Measurements from ENCODE around the gene ESR1. TPM values are rescaled to one million over a fixed set of nuclear protein-coding genes. Genes with fewer than 3 reads are reported as not detected.

The ESR1 gene
- polyA plus RNA-seq, 1 of the 3 experiments (the other 2 are of a cell fraction), result under 0.01 TPM

- Histone ChIP-seq H3K27ac (ENCODE audit: low read depth in 2 of 2, low read length in 1 of 2) (no peak overlapping the region), H2AFZ (ENCODE audit: low read depth) (no peak overlapping the region), H3K4me1 (ENCODE audit: control insufficient read depth in 1 of 2, insufficient read depth in 2 of 2, low read depth in 1 of 2, low read length in 1 of 2) (no peaks in the 10 kb centered on the region; a peak in 1 of 4 replicates), H3K9ac (no peak overlapping the region), H3K27me3 (ENCODE audit: insufficient read depth) (no peaks in the 10 kb centered on the region), H3F3A (replicated peaks; ENCODE audit: insufficient read depth) (peaks cover 3% of the 10 kb centered on the region), H3K4me3 (ENCODE audit: low read depth in 2 of 2, low read length in 1 of 2) (no peak overlapping the region), H3K36me3 (replicated peaks in 1 of 2; ENCODE audit: control insufficient read depth in 1 of 2, insufficient read depth in 2 of 2, low read length in 1 of 2) (peaks cover 18 to 42% of the 10 kb centered on the region in 2 experiments), H4K20me1 (ENCODE audit: insufficient read depth) (no peaks in the 10 kb centered on the region), H3K9me3 (no peaks in the 10 kb centered on the region), H3K9me2 (no peaks in the 10 kb centered on the region), H3K4me2 (no peak overlapping the region), H3K79me2 (ENCODE audit: insufficient read depth) (no peaks in the 10 kb centered on the region)
- no peak for DNase-seq
- CTCF ChIA-PET, result interaction anchor here (0.6 kb wide), 1 partner anchor 440 kb away, joined by 3 read pairs; no protein-coding TSS in a partner anchor
- WGBS (ENCODE audit: low lambda C conversion rate), result 93% methylated on average over 3 of the region's 3 CpGs
- TF ChIP-seq TEAD4 (IDR thresholded peaks at IDR 0.05; ENCODE audit: borderline replicate concordance, insufficient read depth) (no peak), POLR2AphosphoS5 (IDR thresholded peaks at IDR 0.05; ENCODE audit: low read depth, low read length) (no peak), NRF1 (IDR thresholded peaks at IDR 0.05; ENCODE audit: low read depth, low read length) (no peak), ELF1 (IDR thresholded peaks at IDR 0.05) (no peak), TAF1 (IDR thresholded peaks at IDR 0.05; ENCODE audit: borderline replicate concordance, low read depth, low read length) (no peak), CHD2 (IDR thresholded peaks at IDR 0.05; ENCODE audit: low read length, partially characterized antibody) (no peak), SMC3 (IDR thresholded peaks at IDR 0.05; ENCODE audit: low read depth, low read length) (no peak), GABPA (IDR thresholded peaks at IDR 0.05; ENCODE audit: low read depth) (no peak), FOXM1 (IDR thresholded peaks at IDR 0.05; ENCODE audit: low read depth) (no peak), RXRA (IDR thresholded peaks at IDR 0.05; ENCODE audit: borderline replicate concordance, low read depth) (no peak), RAD21 (IDR thresholded peaks at IDR 0.05; ENCODE audit: low read length) (no peak), MEF2A (IDR thresholded peaks at IDR 0.05; ENCODE audit: borderline replicate concordance, low read depth) (no peak), USF2 (IDR thresholded peaks at IDR 0.05; ENCODE audit: borderline replicate concordance, low read depth, low read length) (no peak), FOSL2 (IDR thresholded peaks at IDR 0.05; ENCODE audit: borderline replicate concordance, low read depth) (no peak), RFX5 (IDR thresholded peaks at IDR 0.05; ENCODE audit: low read length) (no peak)
- TF ChIP-seq, protein P1, sequence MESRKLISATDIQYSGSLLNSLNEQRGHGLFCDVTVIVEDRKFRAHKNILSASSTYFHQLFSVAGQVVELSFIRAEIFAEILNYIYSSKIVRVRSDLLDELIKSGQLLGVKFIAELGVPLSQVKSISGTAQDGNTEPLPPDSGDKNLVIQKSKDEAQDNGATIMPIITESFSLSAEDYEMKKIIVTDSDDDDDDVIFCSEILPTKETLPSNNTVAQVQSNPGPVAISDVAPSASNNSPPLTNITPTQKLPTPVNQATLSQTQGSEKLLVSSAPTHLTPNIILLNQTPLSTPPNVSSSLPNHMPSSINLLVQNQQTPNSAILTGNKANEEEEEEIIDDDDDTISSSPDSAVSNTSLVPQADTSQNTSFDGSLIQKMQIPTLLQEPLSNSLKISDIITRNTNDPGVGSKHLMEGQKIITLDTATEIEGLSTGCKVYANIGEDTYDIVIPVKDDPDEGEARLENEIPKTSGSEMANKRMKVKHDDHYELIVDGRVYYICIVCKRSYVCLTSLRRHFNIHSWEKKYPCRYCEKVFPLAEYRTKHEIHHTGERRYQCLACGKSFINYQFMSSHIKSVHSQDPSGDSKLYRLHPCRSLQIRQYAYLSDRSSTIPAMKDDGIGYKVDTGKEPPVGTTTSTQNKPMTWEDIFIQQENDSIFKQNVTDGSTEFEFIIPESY (IDR thresholded peaks at IDR 0.05; ENCODE audit: borderline replicate concordance, low read depth), result no peak
- POLR2A ChIA-PET, result no interaction called here
These were observed 352.9 kb downstream of the ESR1 start for GRCh38 chr6:152160346-152160745.

GRCh38 chr6:152161501-152161900 is 354.0 kb downstream of the ESR1 start:
- H2AFZ ChIP-seq (ENCODE audit: low read depth), result no peak overlapping the region
- peak; percentile 16; the same call in 1 of the 2 replicates for TF ChIP-seq FOSL2 (IDR thresholded peaks at IDR 0.05; ENCODE audit: borderline replicate concordance, low read depth)
- TF ChIP-seq RCOR1 (IDR thresholded peaks at IDR 0.05; ENCODE audit: low read length), result no peak
- H3K9me2 ChIP-seq, result no peaks in the 10 kb centered on the region
- H3K79me2 ChIP-seq (ENCODE audit: insufficient read depth), result no peaks in the 10 kb centered on the region
- H3K36me3 ChIP-seq (replicated peaks in 1 of 2; ENCODE audit: control insufficient read depth in 1 of 2, insufficient read depth in 2 of 2, low read length in 1 of 2), result peaks cover 17 to 40% of the 10 kb centered on the region in 2 experiments
- H3K4me3 ChIP-seq (ENCODE audit: low read depth in 2 of 2, low read length in 1 of 2), result no peak overlapping the region
- no peaks in the 10 kb centered on the region for H3F3A ChIP-seq (replicated peaks; ENCODE audit: insufficient read depth)
- H3K9me3 ChIP-seq, result no peaks in the 10 kb centered on the region
- H3K27me3 ChIP-seq (ENCODE audit: insufficient read depth), result no peaks in the 10 kb centered on the region
- CTCF ChIA-PET, result no interaction called here
- no peak overlapping the region for H3K27ac ChIP-seq (ENCODE audit: low read depth in 2 of 2, low read length in 1 of 2)
- POLR2A ChIA-PET, result no interaction called here
- no peak for DNase-seq
- H3K9ac ChIP-seq, result no peak overlapping the region
- no peaks in the 10 kb centered on the region; a peak in 1 of 4 replicates for H3K4me1 ChIP-seq (ENCODE audit: control insufficient read depth in 1 of 2, insufficient read depth in 2 of 2, low read depth in 1 of 2, low read length in 1 of 2)
- no peak overlapping the region for H3K4me2 ChIP-seq
- H4K20me1 ChIP-seq (ENCODE audit: insufficient read depth), result no peaks in the 10 kb centered on the region

All from SK-N-SH (cell line).